Stimulated activated CD8-positive, alpha-beta memory T cell treated with anti-CD3 and anti-CD28 coated beads, Interleukin-12 subunit alpha, Interleukin-12 subunit beta, amount 100 ng/mL, for 24 hours (primary cell): ENCODE measurements around the gene TPSD1.
"Not testable (repeated sequence)": the region's sequence is repeated elsewhere in the genome, so short reads cannot be mapped to it uniquely, and the experiment has no call there.

Experiments
- DNase-seq: peaks from one replicate; pipeline ENCODE4 v3.0.0-alpha.2; 2020; ENCODE audit errors: extremely low read depth

Gene TPSD1

DNA sequence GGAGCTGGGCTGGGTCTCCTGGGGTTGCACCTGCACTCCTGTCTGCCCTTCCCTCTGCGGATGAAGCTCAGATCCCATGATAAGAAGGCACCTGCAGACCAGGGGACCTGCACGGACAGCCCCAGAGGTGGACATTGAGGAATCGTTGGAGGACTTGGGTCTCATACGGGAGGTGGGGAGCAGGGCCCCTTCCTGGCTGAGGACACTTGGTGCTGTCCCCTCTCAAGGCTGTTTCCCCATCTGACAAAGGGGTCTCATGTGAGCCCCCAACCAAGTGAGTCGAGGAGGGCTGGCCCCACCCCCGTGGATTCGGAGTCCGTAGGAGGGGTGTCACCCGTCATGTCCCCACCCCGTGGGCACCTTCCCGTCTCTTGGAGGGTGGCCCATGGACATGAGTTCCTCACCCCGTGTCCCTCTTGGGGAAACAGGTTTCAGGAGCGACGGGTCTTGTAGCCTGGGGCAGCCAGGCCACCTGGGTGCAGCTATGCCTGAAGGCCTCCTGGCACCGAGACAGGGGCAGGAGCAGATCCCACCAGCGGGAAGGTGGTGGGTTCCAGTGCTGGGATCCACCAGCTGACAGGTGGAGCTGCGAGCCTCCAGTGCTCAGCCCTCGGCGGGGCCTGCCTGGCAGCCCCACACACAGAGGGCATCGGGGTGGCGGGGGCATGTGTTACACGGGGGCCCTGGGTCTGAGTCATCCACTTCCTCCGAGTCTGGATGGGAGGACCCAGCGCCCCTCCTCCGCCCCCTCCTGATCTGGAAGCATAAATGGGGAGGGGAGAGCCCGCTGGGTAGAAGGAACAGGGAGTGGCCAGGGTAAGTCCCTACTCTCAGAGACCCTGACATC is at the start of gene TPSD1:
TPSD1 (plus strand) TSS at position 794 of the 847 bp plus-strand sequence. CDS start 212 bp downstream, outside the sequence.
- not testable (repeated sequence) for DNase-seq

DNA sequence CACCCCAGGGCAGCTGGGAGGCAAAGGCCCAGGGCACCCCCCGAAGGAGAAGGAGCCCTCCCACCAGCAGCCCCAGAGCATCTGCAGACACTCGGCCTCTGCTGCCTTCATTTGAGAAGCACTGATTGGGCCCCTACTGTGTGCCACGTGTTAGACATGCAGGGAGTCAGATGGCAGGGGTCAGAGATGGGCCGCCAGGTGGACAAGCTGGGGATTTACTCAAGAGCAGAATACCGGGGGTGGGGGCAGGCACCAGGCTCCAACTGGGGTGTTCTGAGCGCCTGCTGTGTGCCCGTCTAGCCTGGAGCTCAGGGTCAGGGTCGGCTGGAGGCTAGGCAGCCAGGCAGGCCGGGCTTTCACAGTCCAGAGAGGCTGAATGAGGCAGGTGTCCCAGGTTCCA is 49.5 kb upstream of the TPSD1 start:
- no peak for DNase-seq

DNA sequence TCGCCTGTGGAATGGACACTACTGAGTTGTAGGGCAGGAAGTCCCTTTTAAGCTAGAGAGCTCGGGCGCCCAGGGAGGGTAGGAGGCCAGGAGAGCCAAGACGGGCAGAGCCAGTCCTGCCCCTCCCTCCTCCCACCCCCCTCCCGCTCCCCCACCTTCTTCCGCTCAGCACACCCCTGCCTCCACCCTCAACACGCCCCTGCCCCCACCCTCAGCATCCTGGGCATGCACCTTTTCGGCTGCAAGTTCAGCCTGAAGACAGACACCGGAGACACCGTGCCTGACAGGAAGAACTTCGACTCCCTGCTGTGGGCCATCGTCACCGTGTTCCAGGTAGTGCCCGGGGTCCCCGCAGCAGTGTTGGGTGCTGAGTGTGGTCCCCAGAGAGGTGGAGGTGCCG is 49.1 kb upstream of the TPSD1 start:
- no peak for DNase-seq

DNA sequence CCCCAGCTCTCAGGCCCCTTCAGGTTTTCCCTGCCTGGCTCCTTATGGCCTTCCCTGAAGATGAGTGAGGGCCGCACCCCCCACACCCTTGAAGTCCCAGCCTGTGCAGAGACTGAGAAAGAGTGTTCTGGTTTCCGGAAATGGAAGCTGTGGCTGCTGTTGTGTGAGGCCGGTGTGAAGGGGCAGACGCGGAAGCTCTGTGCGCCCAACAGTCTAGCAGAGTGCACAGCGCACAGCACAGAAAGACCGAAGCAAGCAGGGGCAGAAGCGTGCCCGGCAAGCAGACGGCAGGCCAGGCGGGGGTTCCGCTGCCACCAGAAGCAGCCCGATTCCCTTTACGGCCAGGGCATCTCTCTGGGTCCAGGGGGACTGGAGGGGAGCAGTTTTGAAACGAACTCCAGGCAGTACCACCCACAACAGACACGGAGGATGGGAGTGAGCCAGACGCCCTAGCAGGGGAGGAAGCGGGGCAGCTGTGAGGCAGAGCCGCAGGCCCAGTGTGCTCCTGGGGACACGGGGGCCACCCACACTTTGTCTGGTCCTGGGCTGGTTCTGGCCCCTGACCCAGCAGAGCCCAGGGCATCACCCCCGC is 47.5 kb upstream of the TPSD1 start:
- DNase-seq, result no peak

DNA sequence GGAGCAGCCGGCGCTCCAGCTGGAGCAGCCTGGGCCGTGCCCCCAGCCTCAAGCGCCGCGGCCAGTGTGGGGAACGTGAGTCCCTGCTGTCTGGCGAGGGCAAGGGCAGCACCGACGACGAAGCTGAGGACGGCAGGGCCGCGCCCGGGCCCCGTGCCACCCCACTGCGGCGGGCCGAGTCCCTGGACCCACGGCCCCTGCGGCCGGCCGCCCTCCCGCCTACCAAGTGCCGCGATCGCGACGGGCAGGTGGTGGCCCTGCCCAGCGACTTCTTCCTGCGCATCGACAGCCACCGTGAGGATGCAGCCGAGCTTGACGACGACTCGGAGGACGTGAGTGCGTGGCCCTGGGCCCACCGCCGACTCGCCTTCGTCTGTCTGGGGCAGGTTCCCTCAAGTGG is 46.8 kb upstream of the TPSD1 start:
- DNase-seq, result no peak

DNA sequence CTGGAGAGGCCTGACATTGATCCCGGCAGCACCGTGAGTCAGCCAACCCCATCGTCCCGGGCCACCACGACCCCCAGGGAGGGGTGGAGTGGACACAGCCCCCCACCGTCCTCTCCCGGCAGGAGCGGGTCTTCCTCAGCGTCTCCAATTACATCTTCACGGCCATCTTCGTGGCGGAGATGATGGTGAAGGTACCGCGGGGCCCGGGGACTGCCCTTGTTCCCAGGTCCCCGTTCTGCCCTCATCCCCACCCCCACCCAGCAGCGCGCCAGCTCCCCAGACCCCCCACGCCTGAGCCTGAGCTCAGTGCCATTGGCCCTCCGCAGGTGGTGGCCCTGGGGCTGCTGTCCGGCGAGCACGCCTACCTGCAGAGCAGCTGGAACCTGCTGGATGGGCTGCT is 45.4 kb upstream of the TPSD1 start:
- DNase-seq, result no peak

DNA sequence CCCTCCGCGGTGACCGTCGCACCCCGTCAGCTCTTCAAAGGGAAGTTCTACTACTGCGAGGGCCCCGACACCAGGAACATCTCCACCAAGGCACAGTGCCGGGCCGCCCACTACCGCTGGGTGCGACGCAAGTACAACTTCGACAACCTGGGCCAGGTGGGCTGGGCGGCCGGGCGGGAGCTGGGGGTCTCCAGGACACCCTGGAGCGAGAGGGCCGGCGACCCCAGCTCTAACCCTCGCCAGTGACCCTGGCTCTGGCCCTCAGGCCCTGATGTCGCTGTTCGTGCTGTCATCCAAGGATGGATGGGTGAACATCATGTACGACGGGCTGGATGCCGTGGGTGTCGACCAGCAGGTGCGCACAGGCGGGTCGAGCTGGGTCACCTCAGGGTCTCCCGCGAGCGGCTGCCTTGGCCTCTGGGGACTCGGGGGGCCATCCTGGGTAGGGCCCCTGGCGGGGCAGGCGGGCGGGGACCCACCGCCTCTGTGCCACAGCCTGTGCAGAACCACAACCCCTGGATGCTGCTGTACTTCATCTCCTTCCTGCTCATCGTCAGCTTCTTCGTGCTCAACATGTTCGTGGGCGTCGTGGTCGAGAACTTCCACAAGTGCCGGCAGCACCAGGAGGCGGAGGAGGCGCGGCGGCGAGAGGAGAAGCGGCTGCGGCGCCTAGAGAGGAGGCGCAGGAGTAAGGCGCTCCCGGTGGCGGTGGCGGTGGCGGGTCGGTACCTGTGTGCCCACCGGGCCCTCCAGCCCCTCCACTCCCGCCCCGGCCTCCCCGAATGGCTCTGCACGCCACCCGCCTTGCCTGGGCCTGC is 44.2 kb upstream of the TPSD1 start:
- no peak for DNase-seq

DNA sequence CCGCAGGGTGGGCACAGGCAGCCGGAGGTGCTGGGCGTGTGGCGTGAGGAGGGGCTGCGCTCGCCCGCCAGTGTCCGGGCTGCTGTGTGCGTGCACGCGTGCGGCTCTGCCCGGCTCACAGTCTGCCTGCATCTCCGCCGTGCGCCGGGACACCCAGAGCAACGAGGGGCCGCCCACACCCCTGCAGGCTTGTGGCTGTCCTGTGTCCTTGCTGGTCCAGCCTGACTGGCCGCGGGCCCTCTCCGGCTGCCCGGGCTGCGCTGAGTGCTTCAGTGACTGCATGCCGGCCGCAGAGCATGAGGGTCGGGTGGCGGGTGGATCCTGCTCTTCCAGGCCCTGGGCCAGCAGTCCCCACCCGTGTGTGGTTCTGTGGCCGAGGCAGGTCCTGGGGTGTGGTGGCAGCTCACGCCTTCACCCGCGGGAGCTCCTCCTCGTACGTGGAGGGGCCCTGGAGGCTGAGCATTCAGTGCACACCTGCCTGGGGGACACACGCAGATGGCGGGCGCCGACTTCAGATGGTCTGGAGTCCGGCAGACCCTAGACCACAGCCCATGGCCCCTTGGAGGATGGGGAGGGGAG is 43.2 kb upstream of the TPSD1 start:
- DNase-seq, result no peak

DNA sequence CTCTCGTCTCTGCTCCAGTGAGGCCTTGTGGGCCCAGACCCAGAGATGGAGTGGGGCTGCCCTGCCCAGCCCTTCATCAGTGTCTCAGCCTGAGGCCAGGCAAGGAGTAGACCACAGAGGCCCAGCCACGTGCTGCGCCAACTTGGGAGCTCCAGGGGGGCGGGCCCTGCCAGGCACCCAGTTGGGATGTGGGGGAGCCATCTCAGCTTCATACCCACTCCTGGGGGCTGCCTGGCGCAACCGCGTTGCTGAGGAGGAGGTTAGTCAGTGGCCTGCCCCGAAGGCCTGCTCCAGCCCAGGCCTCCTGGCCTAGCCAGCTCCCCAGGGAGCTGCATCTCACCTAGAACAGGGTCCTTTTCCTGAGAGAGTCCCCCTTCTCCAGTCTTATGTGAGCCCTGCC is 42.6 kb upstream of the TPSD1 start:
- no peak for DNase-seq

DNA sequence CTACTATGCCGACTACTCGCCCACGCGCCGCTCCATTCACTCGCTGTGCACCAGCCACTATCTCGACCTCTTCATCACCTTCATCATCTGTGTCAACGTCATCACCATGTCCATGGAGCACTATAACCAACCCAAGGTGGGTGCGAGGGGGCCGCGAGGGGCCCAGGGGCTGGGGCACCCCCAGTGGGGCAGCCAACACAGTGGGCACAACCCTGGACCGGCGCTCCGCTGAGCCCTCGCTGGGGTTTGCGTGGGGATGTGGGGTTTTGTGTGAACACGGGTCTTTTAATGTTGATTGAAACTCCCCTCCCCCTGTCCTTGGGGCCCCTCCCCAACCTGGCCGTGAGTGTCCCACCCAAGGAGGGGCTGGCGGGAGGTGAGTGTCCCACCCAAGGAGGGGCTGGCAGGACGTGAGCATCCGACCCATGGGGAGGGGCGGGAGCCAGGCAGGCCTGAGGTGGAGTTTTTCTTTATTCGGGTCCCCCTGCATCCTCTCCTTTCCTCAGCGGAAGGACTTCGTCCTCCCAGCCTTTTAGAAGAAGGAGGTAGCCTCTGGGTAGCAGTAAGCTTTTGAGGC is 42.0 kb upstream of the TPSD1 start:
- DNase-seq, result no peak

DNA sequence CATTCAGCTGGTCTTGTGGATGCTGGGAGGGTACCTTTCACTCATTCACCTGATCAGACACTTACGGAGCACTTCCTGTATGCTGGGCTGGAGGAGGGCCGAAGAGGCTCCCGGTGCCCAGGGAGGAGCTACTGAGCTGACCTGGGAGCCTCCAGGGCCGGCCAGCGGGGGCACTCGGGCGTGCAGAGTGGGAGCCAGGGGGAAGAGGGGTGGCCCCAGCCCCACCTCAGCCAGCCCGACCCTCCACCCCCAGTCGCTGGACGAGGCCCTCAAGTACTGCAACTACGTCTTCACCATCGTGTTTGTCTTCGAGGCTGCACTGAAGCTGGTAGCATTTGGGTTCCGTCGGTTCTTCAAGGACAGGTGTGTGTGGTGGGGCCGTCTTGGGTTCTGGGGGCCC is 41.1 kb upstream of the TPSD1 start:
- no peak for DNase-seq

DNA sequence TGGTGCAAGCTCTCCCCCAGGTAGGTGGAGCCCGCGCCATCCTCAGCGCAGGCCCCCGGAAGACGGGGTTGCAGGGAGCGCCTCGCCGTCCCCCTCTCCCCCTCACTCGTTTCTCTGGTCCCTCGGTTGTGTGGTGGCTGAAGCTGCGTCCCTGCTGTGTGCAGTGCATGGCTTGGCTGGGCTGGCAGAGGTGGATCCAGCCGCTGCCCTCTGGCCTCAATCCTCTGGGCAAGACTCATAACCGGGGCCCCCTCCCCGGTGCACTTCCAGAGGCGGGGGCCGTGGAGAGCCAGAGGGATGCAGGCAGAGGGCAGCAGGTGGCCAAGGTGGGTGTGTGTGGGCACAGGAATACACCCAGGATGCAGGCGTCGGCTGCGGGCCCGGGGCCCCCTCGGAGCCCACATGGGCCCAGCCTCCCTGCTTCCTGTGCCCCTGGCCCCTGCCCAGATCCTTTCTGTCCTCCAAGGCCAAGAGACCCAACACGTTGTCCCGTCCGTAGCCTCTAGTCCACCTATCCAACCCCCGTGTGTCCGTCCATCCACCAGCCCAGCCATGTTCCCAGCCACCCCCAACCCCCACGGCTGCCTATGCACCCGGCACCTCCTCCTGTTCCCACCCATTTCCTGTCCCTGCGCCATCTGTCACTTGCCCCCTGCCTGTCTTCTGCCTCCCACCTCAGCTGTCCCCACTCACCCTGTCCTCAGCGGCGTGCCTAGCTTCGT is 40.1 kb upstream of the TPSD1 start:
- no peak for DNase-seq

DNA sequence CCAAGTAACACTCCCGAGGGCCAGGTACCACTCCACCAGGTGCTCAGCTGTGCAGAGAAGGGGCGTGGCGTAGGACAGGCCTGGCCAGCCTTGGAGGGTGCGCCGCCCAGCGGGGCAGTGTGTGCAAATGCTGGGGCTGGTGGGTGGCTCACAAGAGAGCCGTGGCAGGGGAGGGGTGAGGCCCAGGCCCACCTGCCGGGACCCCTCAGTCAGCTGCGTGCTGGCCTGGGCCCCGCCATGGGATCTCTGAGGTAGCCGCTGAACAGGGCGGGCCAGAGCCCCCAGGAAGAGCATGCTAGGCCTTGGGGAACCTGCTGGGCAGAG is 39.6 kb upstream of the TPSD1 start:
- no peak for DNase-seq

DNA sequence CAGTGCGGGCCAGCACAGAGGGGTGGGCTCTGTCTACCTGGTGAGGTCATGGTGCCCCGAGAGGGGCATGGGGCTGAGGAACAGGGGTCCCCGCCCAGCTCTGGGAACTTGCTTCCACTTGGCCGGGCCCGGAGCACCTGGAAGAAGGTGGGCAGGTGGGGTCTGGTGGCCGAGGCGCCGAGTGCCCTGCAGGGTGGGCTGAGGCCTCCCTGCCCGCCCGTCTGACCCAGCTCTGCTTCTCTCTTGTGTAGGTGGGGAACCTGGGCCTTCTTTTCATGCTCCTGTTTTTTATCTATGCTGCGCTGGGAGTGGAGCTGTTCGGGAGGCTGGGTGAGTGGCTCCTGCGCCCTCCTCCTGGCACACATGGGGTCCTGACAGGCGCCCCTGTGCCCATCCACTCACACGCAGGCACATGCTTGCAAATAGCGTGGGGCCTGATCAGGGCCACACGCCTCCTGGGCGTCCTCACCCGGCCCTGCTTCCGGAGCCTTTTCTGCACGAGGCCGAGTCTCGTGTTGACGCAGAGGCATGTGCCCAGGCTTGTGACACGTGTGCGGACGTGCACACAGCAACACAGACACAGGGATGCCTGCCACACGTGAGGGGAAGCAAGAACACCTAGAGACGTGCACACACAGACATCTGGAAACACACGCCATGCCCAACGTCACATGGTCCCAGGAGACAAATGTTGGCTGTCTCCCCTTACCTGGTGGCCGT is 39.0 kb upstream of the TPSD1 start:
- DNase-seq, result no peak

DNA sequence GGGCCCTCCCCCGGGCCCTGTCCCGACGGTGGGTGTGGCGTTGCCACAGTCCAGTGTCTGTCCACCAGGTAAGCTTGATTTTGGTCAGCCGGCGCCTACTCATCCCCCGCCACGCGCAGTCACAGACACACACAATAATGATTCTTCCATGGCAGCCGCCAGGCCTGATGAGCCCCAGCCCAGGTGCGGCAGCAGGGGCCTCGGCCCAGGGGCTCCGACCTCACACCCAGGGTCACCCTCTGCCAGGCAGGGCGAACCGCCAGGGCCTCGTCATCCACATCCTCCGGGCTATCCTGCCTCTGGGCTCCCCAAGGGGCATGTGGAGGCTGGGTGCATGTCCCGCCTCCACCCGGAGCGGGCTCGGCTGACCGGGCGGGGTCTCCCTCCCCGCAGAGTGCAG is 38.3 kb upstream of the TPSD1 start:
- DNase-seq, result no peak

DNA sequence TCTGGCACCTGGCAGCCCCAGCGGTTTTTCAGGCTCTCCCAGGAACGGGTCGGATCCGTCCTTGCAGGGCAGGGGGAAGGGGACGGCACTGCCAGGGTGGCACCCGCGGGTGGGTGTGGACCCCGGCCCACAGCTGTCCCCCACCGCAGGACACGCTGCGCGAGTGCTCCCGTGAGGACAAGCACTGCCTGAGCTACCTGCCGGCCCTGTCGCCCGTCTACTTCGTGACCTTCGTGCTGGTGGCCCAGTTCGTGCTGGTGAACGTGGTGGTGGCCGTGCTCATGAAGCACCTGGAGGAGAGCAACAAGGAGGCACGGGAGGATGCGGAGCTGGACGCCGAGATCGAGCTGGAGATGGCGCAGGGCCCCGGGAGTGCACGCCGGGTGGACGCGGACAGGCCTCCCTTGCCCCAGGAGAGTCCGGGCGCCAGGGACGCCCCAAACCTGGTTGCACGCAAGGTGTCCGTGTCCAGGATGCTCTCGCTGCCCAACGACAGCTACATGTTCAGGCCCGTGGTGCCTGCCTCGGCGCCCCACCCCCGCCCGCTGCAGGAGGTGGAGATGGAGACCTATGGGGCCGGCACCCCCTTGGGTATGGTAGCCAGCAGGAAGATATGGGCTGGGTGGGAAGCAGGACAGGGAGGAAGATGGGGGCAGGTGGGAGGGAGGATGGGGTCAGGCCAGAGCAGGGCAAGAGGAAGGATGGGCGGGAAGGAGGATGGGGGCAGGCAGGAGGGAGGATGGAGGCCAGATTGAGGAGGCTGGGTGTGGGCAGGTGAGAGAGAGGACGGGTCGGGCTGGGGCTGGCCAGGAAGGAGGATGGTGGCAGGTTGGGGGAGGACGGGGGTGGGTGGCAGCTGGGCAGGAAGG is 37.6 kb upstream of the TPSD1 start:
- DNase-seq, result no peak

DNA sequence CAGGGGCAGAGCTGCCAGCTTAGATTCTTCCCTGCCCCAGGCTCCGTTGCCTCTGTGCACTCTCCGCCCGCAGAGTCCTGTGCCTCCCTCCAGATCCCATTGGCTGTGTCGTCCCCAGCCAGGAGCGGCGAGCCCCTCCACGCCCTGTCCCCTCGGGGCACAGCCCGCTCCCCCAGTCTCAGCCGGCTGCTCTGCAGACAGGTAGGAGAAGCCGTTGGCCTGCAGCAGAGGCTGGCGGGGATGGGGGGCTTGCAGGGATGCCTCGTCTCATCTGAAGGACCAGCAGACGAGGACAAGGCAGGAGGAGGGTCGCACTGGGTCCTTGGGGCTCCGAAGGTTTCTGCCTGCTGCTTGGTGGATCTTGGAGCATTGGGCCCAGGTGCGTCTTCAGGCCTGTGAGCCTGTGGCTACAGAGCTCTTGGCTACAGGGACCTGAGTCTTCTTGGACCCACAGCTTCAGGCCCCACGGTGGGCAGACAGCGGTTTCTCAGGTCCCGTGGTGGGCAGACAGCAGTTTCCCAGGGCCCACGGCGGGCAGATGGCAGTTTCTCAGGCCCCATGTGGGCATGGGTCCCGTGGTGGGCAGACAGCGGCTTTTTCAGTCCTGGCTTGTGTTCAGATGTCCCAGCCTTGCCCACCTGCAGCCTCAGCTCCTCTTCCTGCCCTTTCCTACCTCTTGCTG is 36.8 kb upstream of the TPSD1 start:
- DNase-seq, result no peak

DNA sequence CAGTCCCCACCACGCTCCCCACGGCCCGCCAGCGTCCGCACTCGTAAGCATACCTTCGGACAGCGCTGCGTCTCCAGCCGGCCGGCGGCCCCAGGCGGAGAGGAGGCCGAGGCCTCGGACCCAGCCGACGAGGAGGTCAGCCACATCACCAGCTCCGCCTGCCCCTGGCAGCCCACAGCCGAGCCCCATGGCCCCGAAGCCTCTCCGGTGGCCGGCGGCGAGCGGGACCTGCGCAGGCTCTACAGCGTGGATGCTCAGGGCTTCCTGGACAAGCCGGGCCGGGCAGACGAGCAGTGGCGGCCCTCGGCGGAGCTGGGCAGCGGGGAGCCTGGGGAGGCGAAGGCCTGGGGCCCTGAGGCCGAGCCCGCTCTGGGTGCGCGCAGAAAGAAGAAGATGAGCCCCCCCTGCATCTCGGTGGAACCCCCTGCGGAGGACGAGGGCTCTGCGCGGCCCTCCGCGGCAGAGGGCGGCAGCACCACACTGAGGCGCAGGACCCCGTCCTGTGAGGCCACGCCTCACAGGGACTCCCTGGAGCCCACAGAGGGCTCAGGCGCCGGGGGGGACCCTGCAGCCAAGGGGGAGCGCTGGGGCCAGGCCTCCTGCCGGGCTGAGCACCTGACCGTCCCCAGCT is 35.7 kb upstream of the TPSD1 start:
- DNase-seq, result no peak
